ENCODE measurements around the gene TRIO.

The TRIO gene

DNA sequence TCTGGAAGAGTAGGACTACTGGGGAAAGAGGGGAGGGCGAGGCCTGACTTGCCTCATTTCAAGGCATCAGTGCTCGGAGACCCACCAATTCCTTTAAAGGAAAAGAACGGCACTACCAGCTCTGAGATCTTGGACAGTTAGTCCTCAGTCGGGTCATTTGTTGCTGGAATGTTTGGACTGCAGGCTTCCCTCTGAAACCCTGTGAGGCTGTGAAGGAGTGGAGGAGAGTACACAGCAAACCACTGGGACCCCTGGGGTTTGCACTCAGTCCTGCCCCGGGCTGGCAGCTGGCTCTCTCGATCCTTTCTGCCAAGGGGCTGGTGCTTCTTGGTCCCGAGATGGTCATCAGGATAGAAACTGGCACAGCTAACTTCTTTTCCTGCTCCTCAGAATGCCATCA is 194.5 kb downstream of the TRIO start:
- no peak for ATAC-seq

DNA sequence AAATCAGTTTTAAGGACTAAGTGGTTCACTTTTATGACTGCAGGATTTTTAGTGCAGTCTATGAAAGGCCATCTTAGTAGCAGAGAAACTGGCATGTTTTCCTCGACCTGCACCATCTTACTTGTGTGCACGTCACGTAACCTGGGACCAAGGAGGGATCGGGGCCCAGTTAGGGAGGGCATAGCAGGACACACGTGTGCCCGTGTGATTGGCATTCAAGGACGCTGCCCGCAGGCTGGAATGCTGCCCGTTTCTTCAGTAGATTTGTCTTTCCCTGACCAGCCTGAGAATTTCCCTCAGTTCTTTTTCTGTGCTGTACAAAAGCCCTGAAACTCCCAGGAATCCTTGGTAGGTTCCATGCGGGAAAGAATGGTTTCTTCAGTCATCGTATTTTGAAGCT is 196.3 kb downstream of the TRIO start:
- no peak for ATAC-seq

DNA sequence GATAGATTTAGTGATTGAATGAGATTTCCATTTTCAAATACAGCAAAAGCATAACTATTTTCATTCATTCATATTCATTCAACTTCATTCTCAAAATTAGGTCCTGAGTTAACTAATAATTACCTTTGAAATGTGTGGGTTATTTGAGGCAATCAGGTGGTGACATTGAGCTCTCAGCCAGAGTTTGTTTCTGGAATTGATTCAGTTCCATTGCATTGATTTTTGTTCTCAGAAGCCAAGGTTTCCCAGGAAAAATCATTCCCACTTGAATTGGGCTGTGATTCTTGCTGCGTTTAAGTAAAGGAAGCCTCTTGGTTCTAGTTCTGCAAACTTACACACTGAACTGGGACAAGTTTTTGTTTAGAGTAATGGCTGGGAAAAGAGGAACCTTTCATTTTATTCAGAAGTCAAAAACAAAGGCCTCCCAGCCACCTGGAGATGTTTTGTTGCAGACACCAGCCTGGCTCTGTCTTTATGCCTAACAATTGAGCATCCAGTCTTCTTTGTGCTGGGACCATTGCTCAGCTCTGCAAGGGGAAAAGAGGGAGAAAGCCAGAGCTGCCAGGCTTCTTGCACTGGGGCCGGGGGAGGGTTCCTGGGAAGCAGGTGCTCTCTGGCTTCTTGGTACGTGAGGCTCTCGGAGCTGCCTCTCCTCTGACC is 198.6 kb downstream of the TRIO start:
- no peak for ATAC-seq

GRCh38 chr5:14342306-14342705 is 199.2 kb downstream of the TRIO start:
- peak; percentile 36 to 41 for ATAC-seq

DNA sequence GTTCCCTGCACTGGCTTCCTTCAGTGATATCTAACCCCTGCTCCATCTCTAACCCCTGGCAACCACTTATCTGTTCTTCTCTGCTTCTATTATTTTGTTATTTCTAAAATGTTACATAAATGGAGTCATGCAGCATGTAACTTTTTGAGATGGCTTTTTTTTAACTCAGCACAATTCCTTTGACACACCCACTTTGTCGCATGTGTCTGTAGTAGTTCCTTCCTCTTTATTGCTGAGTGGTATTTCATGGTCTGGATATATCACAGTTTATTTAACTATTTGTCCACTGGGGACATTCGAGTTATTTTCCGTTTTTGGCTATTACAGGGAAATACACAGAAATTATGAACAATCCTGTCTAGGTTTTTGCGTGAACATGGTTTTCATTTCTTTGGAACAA is 200.2 kb downstream of the TRIO start:
- no peak for ATAC-seq

DNA sequence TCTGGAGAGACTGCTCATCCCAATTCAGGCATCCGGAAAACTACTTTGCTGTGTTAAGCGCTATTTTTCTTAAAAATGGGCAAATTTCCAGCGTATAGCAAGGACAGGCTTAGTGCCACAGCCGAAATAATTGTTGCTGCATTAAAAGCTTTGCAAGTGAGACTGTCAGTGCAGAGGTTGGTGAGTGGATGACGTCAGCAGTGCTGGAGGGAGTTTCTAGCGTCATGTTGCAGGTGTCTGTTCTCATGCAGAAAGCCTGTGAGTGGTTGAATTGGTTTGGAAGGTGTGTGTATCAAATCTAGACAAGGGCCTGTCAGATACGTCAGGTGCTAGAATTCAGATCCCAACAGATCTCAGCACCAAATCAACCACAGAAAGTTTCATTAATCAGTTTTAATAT is 204.4 kb downstream of the TRIO start:
- no peak for ATAC-seq

- ATAC-seq = no peak
Measured at GRCh38 chr5:14348142-14348541, 205.0 kb downstream of the TRIO start.

- ATAC-seq = no peak
Measured at GRCh38 chr5:14349029-14349428, 205.9 kb downstream of the TRIO start.

DNA sequence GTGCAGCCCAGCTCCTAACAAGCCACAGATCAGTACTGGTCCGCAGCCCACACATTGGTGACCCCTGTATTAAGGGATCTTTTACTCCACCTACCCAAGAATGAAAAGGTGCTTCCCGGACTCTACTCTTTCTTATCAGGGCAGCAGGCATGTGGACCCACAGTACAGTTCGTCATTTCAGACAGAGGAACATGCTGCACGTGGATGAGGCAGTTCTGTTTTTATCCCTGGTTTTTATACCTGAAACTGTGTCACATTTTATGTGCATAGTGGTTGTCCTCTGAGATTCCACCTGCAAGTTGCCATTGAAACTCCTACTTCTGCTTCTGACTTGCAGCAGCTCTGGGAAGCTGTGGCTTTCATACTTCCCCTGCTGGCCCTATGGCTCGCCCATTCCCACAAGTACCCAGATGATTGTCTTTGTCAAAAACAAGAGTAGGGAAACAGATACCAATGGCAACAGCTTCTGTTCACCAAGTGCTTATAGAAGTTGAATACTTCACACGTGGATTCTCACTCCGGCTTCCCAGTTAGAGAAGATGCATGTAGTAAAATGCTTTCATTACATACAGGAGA is 208.0 kb downstream of the TRIO start:
- no peak for ATAC-seq

DNA sequence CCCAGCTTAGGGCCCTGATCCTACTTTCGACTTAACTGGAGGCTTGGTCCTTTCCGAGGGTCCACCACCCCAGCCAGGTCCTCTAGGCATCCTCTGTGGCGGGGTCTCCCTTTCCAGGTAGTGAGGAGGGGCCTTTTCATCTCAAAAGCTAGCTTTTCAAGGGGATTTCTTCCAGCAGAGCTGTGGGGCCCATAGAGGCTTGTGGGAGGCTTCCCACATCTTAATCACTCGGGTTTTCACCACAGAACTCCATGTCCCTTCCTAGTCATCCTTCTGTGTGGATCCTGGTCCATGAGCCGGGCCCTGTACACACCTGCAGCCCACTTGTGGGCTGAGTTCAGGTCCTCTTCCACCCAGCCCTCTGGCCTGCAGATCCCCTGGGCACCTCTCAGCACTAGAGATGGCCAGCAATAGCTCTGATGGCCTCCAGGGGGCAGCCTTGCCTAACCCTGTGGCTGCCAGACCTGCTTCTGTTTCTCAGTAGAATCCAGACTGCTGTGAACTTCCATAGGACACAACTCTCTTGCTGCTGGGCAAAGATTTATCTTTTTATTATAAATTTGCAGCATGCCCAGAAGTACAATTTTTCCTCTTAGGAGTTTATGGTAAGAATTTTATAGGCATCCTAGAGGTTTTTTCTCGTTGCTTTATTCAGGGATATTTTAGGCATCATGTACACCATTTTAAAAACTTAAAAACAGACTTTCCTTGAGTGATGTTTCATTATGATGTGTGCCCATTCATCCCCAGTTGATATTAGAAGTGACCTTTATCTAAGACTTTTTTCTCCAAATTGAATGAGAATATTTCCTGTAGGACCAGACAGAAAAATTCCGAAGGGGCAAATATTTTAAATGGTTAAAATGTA is 208.9 kb downstream of the TRIO start:
- ATAC-seq = peak; percentile 72 to 82

DNA sequence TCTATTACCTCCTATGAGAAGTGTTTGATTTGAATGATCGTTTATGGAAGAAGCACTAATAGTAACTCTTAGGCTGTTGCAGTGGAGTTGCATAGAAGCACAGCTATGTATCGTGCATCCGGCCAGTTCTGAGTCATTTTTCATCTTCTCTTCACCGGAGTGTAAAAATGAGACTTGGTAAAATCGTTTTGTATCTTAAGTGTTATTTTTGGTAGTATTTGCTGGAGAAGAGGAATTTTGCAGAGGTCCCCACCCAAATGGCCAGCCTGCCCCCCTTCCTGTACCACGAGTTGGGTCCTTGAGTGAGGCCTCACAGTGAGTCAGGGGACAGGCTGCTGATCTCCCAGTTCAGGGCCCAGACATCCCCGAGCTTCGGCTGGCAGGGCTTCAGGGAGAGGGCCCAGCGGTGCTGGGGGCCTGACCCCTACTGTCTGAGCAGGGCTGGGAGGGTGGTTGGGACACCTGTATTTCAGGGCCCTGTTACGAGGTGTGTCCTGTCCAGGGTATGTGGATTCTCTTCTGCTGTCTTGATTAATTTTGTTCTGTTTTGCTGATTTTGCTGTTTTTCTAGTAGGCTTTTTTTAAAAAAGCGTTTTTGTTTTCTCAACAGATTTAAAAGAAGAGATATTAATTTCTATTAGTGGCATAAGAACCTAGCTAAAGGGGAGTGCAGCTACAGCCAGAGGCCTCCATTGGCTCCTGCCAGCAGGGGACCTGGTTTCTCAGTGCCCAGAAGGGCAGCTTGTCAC is 210.8 kb downstream of the TRIO start:
- no peak for ATAC-seq

DNA sequence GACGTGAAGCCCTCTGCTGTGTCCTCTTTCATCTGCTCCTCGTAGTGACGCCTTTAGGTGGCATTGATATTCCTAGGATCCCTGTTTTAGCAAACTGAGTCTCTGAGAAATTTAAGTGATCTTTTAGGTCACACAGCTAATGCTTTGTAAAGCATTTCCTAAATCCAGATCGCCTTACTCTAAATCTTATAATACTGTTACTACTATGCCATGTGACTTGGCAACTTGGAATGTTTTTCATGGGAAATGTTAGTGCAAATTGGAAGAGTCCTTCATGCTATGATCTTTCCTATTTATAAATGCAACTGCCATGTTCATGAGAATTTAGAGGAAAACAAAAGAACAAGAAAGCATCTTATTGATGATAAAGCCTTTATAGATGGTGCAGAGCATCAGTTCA is 212.2 kb downstream of the TRIO start:
- ATAC-seq = no peak

DNA sequence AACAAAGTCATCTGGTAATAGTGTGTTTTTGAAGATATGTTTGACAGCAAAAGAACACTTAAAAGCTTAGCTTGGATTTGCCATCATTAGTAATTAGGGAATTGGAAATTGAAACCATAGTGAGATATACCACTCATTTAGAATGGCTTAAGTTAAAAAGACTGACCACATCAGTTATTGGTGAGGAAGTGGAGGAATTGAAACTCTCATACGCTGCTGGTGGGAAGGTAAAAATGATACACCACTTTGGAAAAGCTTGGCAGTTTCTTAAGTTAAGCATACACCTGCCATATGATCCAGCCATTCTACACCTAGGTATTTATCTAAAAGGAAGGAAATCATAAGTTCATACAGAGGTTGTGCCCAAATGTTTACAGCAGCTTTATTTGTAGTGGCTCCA is 213.2 kb downstream of the TRIO start:
- ATAC-seq = no peak

GRCh38 chr5:14357441-14357840 is 214.3 kb downstream of the TRIO start:
- ATAC-seq = no peak

DNA sequence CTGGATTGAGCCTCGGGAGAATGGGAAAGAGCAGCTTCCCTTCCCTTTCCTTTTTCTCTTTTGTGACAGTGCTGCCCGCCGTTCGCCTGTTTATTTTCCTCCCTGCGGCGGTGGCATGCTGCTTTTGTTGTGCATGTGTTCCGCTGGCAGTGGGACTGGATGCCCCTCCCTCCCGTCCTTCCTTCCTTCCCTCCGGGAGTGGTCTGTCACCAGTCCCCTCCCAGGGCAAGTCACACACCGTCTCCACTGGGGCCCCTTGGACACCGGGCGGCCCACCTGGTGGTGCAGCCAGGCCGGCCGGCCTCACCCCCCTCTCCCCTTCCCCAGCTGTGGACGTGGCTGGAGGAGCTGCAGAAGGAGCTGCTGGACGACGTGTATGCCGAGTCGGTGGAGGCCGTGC is 214.7 kb downstream of the TRIO start:
- no peak for ATAC-seq

DNA sequence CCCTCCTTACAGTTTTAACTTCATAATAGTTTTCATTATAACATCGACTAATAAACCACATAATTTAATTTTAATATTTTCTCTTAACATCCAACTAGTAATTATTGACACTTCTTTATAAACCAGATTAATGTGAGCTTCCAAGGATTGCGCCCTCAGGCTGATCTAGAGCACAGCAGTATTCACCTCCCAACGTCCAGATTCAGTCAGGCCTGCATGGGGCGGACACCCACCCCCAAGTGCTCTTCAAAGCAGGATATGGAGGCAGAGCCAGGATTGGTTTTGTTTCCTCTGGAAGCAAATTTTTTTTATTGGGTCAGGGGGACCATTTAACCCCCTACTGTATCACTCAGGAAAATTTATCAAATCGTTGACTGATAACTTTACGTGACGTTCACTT is 215.4 kb downstream of the TRIO start:
- ATAC-seq = no peak

DNA sequence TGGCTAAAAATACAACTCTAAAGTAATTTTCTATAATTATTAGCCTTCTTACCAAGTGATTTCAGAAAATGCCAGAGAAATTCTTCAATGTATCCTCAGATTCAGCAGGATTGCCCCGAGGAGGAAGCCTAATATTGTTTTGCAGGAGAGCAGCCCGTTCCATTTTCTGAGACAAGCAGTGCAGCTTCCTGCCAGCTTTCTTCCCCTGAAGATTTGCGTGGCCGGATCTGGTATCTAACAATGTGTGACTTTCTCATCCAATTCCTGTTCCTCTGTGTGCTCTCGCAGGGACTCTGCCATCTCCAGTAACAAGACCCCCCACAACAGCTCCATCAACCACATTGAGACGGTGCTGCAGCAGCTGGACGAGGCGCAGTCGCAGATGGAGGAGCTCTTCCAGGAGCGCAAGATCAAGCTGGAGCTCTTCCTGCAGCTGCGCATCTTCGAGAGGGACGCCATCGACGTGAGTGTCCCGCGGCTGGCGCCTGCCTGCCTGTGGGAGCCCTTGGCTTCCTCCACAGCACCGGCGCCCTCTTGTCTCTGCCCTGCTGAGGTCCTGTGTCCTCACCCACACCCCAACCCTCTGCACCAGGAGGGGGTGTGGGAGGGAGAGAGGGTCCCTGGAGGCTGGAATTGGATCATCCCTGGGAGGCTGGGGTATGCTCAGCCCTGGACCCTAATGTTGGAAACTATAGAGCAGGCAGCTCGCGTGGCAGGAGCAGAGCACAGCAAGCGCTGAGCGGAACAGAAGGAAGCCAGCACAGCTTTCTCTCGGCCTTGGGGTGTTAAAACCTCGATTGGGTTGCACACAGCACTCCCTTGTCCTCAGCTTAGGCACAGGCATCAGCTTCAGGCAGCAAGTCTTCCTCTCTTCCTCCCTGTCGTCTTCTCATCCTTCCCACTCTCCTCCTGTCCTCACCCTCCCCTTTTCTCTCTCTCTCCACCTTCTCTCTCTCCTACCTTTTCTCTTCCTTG is 216.2 kb downstream of the TRIO start:
- no peak for ATAC-seq

- ATAC-seq = no peak
Measured at GRCh38 chr5:14362491-14362890, 219.3 kb downstream of the TRIO start.

DNA sequence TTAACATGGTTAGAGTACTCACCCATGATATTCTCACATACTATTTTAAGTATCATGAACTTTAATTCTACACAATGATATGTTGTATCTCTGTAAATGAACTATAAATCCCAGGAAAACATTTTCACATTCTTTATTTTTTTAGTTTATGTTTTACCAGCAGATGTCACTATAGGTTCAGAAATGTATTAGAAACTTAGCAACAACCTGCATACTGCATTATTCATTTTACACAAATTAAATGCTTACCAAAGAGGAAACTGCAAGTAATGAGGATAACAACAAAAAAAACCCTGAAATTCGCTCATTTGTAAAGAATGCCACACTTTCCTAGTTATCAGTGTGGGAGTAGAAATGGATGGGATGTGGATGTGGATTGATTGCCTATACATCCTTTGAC is 221.0 kb downstream of the TRIO start:
- ATAC-seq = no peak

- no peak for ATAC-seq
Measured at GRCh38 chr5:14364576-14365472, 221.7 kb downstream of the TRIO start.

- peak; percentile 65 to 73 for ATAC-seq
Measured at GRCh38 chr5:14365831-14366430, 222.8 kb downstream of the TRIO start.

Data from activated CD4-positive, CD25-positive, alpha-beta regulatory T cell treated with anti-CD3 and anti-CD28 coated beads, Interleukin-2, amount 50 U/mL, for 24 hours (primary cell).